NK-92 (cell line): ENCODE measurements around the gene EXOSC6.
"Not testable (repeated sequence)": the region's sequence is repeated elsewhere in the genome, so short reads cannot be mapped to it uniquely, and the experiment has no call there.

Experiments
- DNase-seq: peaks from one replicate; lab custom pipeline; 2025; ENCODE audit not compliant: unreplicated experiment; lab: John Stamatoyannopoulos, UW

Gene EXOSC6

GRCh38 chr16:70255574-70255973 is 3.8 kb upstream of the EXOSC6 start:
- no peak for DNase-seq

- DNase-seq = no peak
These were observed 3.2 kb upstream of the EXOSC6 start for GRCh38 chr16:70254965-70255286.

- no peak for DNase-seq
These were observed 2.6 kb upstream of the EXOSC6 start for GRCh38 chr16:70254180-70254964.

- no peak for DNase-seq
These were observed 1.8 kb upstream of the EXOSC6 start for GRCh38 chr16:70253291-70254106.

GRCh38 chr16:70252355-70252988 is 732 bp upstream of the EXOSC6 start:
- DNase-seq = no peak

GRCh38 chr16:70250748-70251628 is 752 bp downstream of the EXOSC6 start:
- DNase-seq = no peak

GRCh38 chr16:70249697-70250096 is 2.0 kb downstream of the EXOSC6 start:
- not testable (repeated sequence) for DNase-seq

GRCh38 chr16:70238773-70239172 is 13.0 kb downstream of the EXOSC6 start:
- DNase-seq = not testable (repeated sequence)

- DNase-seq = not testable (repeated sequence)
These were observed 19.9 kb downstream of the EXOSC6 start for GRCh38 chr16:70231831-70232230.

GRCh38 chr16:70226024-70226423 is 25.7 kb downstream of the EXOSC6 start:
- not testable (repeated sequence) for DNase-seq

GRCh38 chr16:70225430-70225829 is 26.3 kb downstream of the EXOSC6 start:
- not testable (repeated sequence) for DNase-seq

- DNase-seq = not testable (repeated sequence)
These were observed 27.1 kb downstream of the EXOSC6 start for GRCh38 chr16:70224645-70225044.

GRCh38 chr16:70223971-70224513 is 27.7 kb downstream of the EXOSC6 start:
- not testable (repeated sequence) for DNase-seq

- DNase-seq = not testable (repeated sequence)
These were observed 28.5 kb downstream of the EXOSC6 start for GRCh38 chr16:70223216-70223615.

- DNase-seq = not testable (repeated sequence)
These were observed 29.2 kb downstream of the EXOSC6 start for GRCh38 chr16:70222574-70222973.

GRCh38 chr16:70218586-70218985 is 33.2 kb downstream of the EXOSC6 start:
- DNase-seq = not testable (repeated sequence)

GRCh38 chr16:70206382-70206781 is 45.4 kb downstream of the EXOSC6 start:
- not testable (repeated sequence) for DNase-seq

GRCh38 chr16:70204668-70205405 is 46.9 kb downstream of the EXOSC6 start:
- DNase-seq = not testable (repeated sequence)

- DNase-seq = not testable (repeated sequence)
These were observed 47.7 kb downstream of the EXOSC6 start for GRCh38 chr16:70204010-70204409.

- DNase-seq = not testable (repeated sequence)
These were observed 48.2 kb downstream of the EXOSC6 start for GRCh38 chr16:70203508-70203907.
